IMR-90 (cell line): ENCODE results near the gene DBF4B. TPM values are rescaled to one million over a fixed set of nuclear protein-coding genes. Genes with fewer than 3 reads are reported as not detected.

Experiments
- ATAC-seq: fragments of 200-7000 bp; cut with Tn5 transposase; 2 replicates; pipeline ENCODE4 v1.9.1; 2020; ENCODE audit warnings: low read depth, mild to moderate bottlenecking, moderate library complexity
- BruUV-seq: library from RNA; stranded (reverse); fragments of 400-500 nt; replicated peaks from 2 replicates; lab custom pipeline; 2021; lab: Mats Ljungman, UMichigan
- CTCF ChIA-PET: fragments of 300-600 bp; formaldehyde crosslinking; extraction: SDS; loops from one replicate; lab custom pipeline; 2021; ENCODE audit warnings: antibody characterized with exemption; lab: Yijun Ruan, JAX
- POLR2A ChIA-PET: fragments of 300-600 bp; sonication (Branson Sonifier 250); formaldehyde crosslinking; loops from one replicate; lab custom pipeline; 2022; ENCODE audit warnings: antibody characterized with exemption; ENCODE audit not compliant: unreplicated experiment; lab: Charles Lee
- DNase-seq: peaks from one replicate; pipeline ENCODE4 v3.0.0; 2013
- H2AFZ ChIP-seq: replicated peaks from 2 replicates; pipeline ENCODE3; 2013; ENCODE audit warnings: low read length, mild to moderate bottlenecking; ENCODE audit not compliant: poor library complexity
- H2AK5ac ChIP-seq: 2 replicates; pipeline ENCODE4 v1.6.1; 2013; ENCODE audit warnings: low read depth, low read length, inconsistent platforms
- H2AK9ac ChIP-seq: replicated peaks from 2 replicates; pipeline ENCODE3; 2013; ENCODE audit warnings: mild to moderate bottlenecking, low read depth, low read length, moderate library complexity; ENCODE audit not compliant: poor library complexity
- H2BK120ac ChIP-seq: 2 replicates; pipeline ENCODE4 v1.6.1; 2013; ENCODE audit warnings: low read depth, low read length, inconsistent platforms
- H2BK15ac ChIP-seq: 3 replicates; pipeline ENCODE4 v1.6.1; 2013; ENCODE audit warnings: low read depth, low read length, inconsistent platforms
- H2BK20ac ChIP-seq: 2 replicates; pipeline ENCODE4 v1.6.1; 2013; ENCODE audit warnings: low read depth, mild to moderate bottlenecking, inconsistent platforms, low read length, moderate library complexity
- H2BK5ac ChIP-seq: 2 replicates; pipeline ENCODE4 v1.6.1; 2013; ENCODE audit warnings: mild to moderate bottlenecking, low read depth, low read length, inconsistent platforms; ENCODE audit not compliant: poor library complexity, severe bottlenecking
- H3K14ac ChIP-seq: replicated peaks from 2 replicates; pipeline ENCODE4 v1.6.1; 2013; ENCODE audit warnings: low read depth, low read length, inconsistent platforms
- H3K18ac ChIP-seq: 2 replicates; pipeline ENCODE4 v1.6.1; 2013; ENCODE audit warnings: low read depth, low read length, control low read depth
- H3K23ac ChIP-seq: 2 replicates; pipeline ENCODE4 v1.6.1; 2013; ENCODE audit warnings: low read depth, low read length, inconsistent platforms
- H3K27ac ChIP-seq: 2 replicates; pipeline ENCODE4 v1.5.1; 2013; ENCODE audit warnings: mild to moderate bottlenecking, control low read depth, low read length; ENCODE audit not compliant: insufficient read depth
- H3K27me3 ChIP-seq: 2 replicates; pipeline ENCODE4 v1.6.1; 2013; ENCODE audit warnings: low read length; ENCODE audit not compliant: control insufficient read depth, insufficient read depth
- H3K36me3 ChIP-seq: 2 replicates; pipeline ENCODE4 v1.6.1; 2013; ENCODE audit warnings: low read length, mixed read lengths; ENCODE audit not compliant: control insufficient read depth, insufficient read depth
- H3K4ac ChIP-seq: 2 replicates; pipeline ENCODE4 v1.6.1; 2013; ENCODE audit warnings: low read depth, low read length, inconsistent platforms
- H3K4me1 ChIP-seq: 2 replicates; pipeline ENCODE4 v1.6.1; 2013; ENCODE audit warnings: low read length, mixed read lengths; ENCODE audit not compliant: control insufficient read depth, insufficient read depth
- H3K4me2 ChIP-seq: 2 replicates; pipeline ENCODE4 v1.6.1; 2013; ENCODE audit warnings: low read depth, mild to moderate bottlenecking, control low read depth, low read length, moderate library complexity
- H3K4me3 ChIP-seq: 2 replicates; pipeline ENCODE4 v1.5.1; 2013; ENCODE audit warnings: low read depth, mild to moderate bottlenecking, control low read depth, low read length, moderate library complexity; ENCODE audit not compliant: insufficient read depth
- H3K56ac ChIP-seq: 2 replicates; pipeline ENCODE4 v1.6.1; 2013; ENCODE audit warnings: low read length, inconsistent platforms; ENCODE audit not compliant: insufficient read depth; ENCODE audit errors: extremely low read depth
- H3K79me1 ChIP-seq, 2 experiments: 2 replicates each; pipeline ENCODE4 v1.6.1; 2013; ENCODE audit warnings: low read length in 2 of 2, inconsistent platforms in 1 of 2, low read depth in 1 of 2
- H3K9ac ChIP-seq: 2 replicates; pipeline ENCODE4 v1.6.1; 2013; ENCODE audit warnings: low read depth, low read length, control low read depth
- H3K9me1 ChIP-seq: 2 replicates; pipeline ENCODE4 v1.6.1; 2013; ENCODE audit warnings: low read length, inconsistent platforms; ENCODE audit not compliant: insufficient read depth
- H3K9me3 ChIP-seq: 2 replicates; pipeline ENCODE4 v1.6.1; 2013; ENCODE audit warnings: low read length; ENCODE audit not compliant: control insufficient read depth, insufficient read depth
- H4K20me1 ChIP-seq: 2 replicates; pipeline ENCODE4 v1.6.1; 2013; ENCODE audit warnings: low read length, inconsistent platforms; ENCODE audit not compliant: insufficient read depth
- H4K5ac ChIP-seq: 2 replicates; pipeline ENCODE4 v1.6.1; 2013; ENCODE audit warnings: mild to moderate bottlenecking, low read depth, low read length, control low read depth
- H4K8ac ChIP-seq, 2 experiments: 2 replicates each; pipeline ENCODE4 v1.6.1; 2013; ENCODE audit warnings: low read depth in 2 of 2, low read length in 2 of 2, control low read depth in 1 of 2, inconsistent platforms in 1 of 2
- H4K91ac ChIP-seq: 2 replicates; pipeline ENCODE4 v1.6.1; 2013; ENCODE audit warnings: low read depth, low read length, inconsistent platforms; ENCODE audit not compliant: insufficient read depth
- BHLHE40 ChIP-seq: fragments of 150-350 bp; IDR thresholded peaks from 2 replicates; pipeline ENCODE4 v1.6.1; 2016; ENCODE audit warnings: mild to moderate bottlenecking, low read depth, low read length
- CEBPB ChIP-seq: IDR thresholded peaks from 2 replicates; pipeline ENCODE4 v1.6.1; 2012; ENCODE audit warnings: low read depth, low read length, improper control_type of control experiment
- ELK1 ChIP-seq: fragments of 150-350 bp; IDR thresholded peaks from 2 replicates; pipeline ENCODE4 v1.6.1; 2016; ENCODE audit warnings: low read depth, mild to moderate bottlenecking, low read length, moderate library complexity, borderline replicate concordance
- FOS ChIP-seq: fragments of 150-350 bp; IDR thresholded peaks from 2 replicates; pipeline ENCODE4 v1.6.1; 2016; ENCODE audit warnings: low read depth, low read length
- MAFK ChIP-seq: IDR thresholded peaks from 2 replicates; pipeline ENCODE4 v1.6.1; 2012; ENCODE audit warnings: low read depth, low read length, improper control_type of control experiment
- MAZ ChIP-seq: IDR thresholded peaks from 2 replicates; pipeline ENCODE4 v1.6.1; 2012; ENCODE audit warnings: low read depth, mild to moderate bottlenecking, low read length, improper control_type of control experiment, moderate library complexity, borderline replicate concordance
- NFE2L2 ChIP-seq: fragments of 150-350 bp; IDR thresholded peaks from 2 replicates; pipeline ENCODE4 v1.6.1; 2016; ENCODE audit warnings: low read depth, mild to moderate bottlenecking, low read length
- RCOR1 ChIP-seq: IDR thresholded peaks from 2 replicates; pipeline ENCODE4 v1.6.1; 2012; ENCODE audit warnings: mild to moderate bottlenecking, low read length, improper control_type of control experiment; ENCODE audit not compliant: insufficient replicate concordance
- RFX5 ChIP-seq: IDR thresholded peaks from 2 replicates; pipeline ENCODE4 v1.8.0; 2012; ENCODE audit warnings: low read depth, mild to moderate bottlenecking, low read length, moderate library complexity
- SMC3 ChIP-seq: fragments of 150-350 bp; IDR thresholded peaks from 2 replicates; pipeline ENCODE4 v1.6.1; 2016; ENCODE audit warnings: low read depth, mild to moderate bottlenecking, antibody characterized with exemption, low read length, moderate library complexity
- WGBS, 2 experiments: methylation state at CpG; one replicate each; pipeline versions ENCODE4 v1.1.5 to v1.1.7; 2013; ENCODE audit warnings: missing lambda C conversion rate in 2 of 2; ENCODE audit not compliant: insufficient read length in 1 of 2; ENCODE audit errors: extremely low coverage in 2 of 2; 5-methylcytosine and 5-hydroxymethylcytosine counted together
- dilution Hi-C: fragments of 300-500 bp; cut with HindIII; formaldehyde crosslinking; loops from one replicate; pipeline ENCODE4 v1.14.3; 2018; ENCODE audit warnings: low sequenced_read_pairs; ENCODE audit not compliant: unreplicated experiment
- in situ Hi-C: fragments of 300-500 bp; cut with MboI; formaldehyde crosslinking; loops from 3 replicates; pipeline ENCODE4 v1.14.3; 2019; ENCODE audit warnings: low sequenced_read_pairs, inconsistent platforms, mixed read lengths
- intact Hi-C: fragments of 100-400 bp; cut with micrococcal nuclease; formaldehyde crosslinking; loops from 2 replicates; pipeline ENCODE4 v1.10.0; 2022
- polyA plus RNA-seq, 3 experiments: library from polyadenylated mRNA; depleted of rRNA; stranded (reverse); fragments of >200 nt; gene quantifications; 2 replicates each; pipeline ENCODE4 v1.2.3, GENCODE V29; 2012; ENCODE audit warnings: low replicate concordance in 1 of 3
- total RNA-seq: library from RNA; depleted of rRNA; stranded (reverse); fragments of >200 nt; gene quantifications from 2 replicates; pipeline ENCODE4 v1.2.3, GENCODE V29; 2012
- TF ChIP-seq, protein P1 (sequence below): fragments of 150-350 bp; IDR thresholded peaks from 2 replicates; pipeline ENCODE4 v1.6.1; 2017; ENCODE audit warnings: mild to moderate bottlenecking, antibody characterized with exemption, low read length, low read depth

The DBF4B gene
- total and polyA plus RNA-seq, 2 of the 4 experiments (the other 2 are of a cell fraction) = 3.6 to 10.2 TPM

DNA sequence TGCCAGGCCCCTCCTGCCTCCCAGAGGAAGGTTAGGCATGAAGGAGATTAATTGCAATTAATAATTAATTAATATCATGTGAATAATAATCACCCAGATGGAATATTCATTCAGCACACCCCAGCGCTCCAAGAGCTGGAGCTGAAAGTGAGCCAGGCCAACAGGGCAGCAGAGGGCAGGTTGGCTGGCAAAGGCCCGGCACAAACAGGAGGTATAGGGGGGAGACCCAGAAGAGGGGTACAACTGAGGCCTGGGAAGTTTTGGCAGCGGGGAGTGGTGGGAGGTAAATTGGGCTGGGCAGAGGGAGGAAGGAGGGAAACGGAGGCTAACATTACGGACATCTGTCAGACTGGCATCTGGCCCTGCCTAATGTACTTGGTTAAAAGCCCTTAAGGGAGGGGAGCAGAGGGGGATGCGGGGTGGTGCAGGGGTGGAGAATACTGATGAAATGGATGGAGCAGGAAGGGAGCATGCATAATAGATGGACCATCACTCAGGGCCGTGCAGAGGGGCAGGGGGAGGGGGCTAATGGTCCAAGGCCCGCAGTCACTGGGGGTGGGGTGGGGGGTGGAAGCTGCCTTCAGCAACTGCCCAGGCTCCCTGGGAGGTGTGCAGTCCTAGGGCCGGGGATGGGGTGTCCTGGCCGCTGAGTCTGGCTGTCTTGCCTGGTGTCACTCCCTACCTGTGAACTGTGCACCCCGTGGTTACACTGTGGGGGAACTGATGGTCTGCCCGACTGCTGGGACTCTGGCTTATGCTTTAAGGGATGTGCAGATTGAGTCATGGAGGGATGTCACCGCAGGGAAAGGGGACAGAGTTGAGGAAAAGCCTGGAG lies 52.2 kb downstream of the DBF4B start (continued):
- TF ChIP-seq BHLHE40 = no peak

- Histone ChIP-seq H4K91ac (no peak overlapping the region), H3K9ac (no peak overlapping the region), H3K79me1 (no peaks in the 10 kb centered on the region), H2AK5ac (no peak overlapping the region), H3K9me1 (0 out of 2 replicates have a peak, but pooled peaks cover 2% of the 10 kb centered on the region), H3K4me2 (no peak overlapping the region), H3K9me3 (no peaks in the 10 kb centered on the region), H4K8ac (no peak overlapping the region), H2AK9ac (no peak overlapping the region), H3K23ac (no peak overlapping the region), H3K14ac (no peak overlapping the region), H3K36me3 (no peaks in the 10 kb centered on the region), H4K20me1 (no peaks in the 10 kb centered on the region), H2BK120ac (no peak overlapping the region), H3K4me1 (peaks cover 2% of the 10 kb centered on the region; the same call in 1 of the 2 replicates), H2BK5ac (no peak overlapping the region), H3K27me3 (peaks cover 52% of the 10 kb centered on the region), H4K5ac (no peak overlapping the region), H3K56ac (no peak overlapping the region), H2AFZ (no peak overlapping the region), H3K4ac (no peak overlapping the region), H2BK15ac (no peak overlapping the region), H3K27ac (no peak overlapping the region), H3K4me3 (no peak overlapping the region), H3K18ac (no peak overlapping the region), H2BK20ac (no peak overlapping the region)
- CTCF ChIA-PET = interaction anchor here (0.8 kb wide), 1 partner anchor 115 kb away, joined by 4 read pairs; no protein-coding TSS in a partner anchor
- no TSS peak for BruUV-seq
- 81% methylated on average over 3 of the region's 17 CpGs; no CpG with 5 or more reads in 1 of the 2 experiments for WGBS, 2 experiments
- no peak for DNase-seq
- ATAC-seq = no peak
- intact Hi-C loops = loop anchor here (10.0 kb wide), 1 partner anchor 227 kb away; no protein-coding TSS in a partner anchor
- POLR2A ChIA-PET = no interaction called here
- in situ Hi-C loops = no loop called here
- dilution Hi-C loops = no loop called here
- TF ChIP-seq RFX5 = no peak
- no peak for TF ChIP-seq NFE2L2
- no peak for TF ChIP-seq MAZ
- no peak for TF ChIP-seq RCOR1
- no peak for TF ChIP-seq CEBPB
- TF ChIP-seq, protein P1, sequence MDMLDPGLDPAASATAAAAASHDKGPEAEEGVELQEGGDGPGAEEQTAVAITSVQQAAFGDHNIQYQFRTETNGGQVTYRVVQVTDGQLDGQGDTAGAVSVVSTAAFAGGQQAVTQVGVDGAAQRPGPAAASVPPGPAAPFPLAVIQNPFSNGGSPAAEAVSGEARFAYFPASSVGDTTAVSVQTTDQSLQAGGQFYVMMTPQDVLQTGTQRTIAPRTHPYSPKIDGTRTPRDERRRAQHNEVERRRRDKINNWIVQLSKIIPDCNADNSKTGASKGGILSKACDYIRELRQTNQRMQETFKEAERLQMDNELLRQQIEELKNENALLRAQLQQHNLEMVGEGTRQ = no peak
- no peak for TF ChIP-seq MAFK
- no peak for TF ChIP-seq SMC3
- no peak for TF ChIP-seq FOS
- no peak for TF ChIP-seq ELK1
These were observed 53.7 kb downstream of the DBF4B start for GRCh38 chr17:44761932-44762810.
